Measurements from ENCODE around the gene STARD5. TPM values are rescaled to one million over a fixed set of nuclear protein-coding genes. Genes with fewer than 3 reads are reported as not detected.

The STARD5 gene
- total RNA-seq, 4 donors from 2014 or later, result 1.3 to 5.8 (median 3.1) TPM

DNA sequence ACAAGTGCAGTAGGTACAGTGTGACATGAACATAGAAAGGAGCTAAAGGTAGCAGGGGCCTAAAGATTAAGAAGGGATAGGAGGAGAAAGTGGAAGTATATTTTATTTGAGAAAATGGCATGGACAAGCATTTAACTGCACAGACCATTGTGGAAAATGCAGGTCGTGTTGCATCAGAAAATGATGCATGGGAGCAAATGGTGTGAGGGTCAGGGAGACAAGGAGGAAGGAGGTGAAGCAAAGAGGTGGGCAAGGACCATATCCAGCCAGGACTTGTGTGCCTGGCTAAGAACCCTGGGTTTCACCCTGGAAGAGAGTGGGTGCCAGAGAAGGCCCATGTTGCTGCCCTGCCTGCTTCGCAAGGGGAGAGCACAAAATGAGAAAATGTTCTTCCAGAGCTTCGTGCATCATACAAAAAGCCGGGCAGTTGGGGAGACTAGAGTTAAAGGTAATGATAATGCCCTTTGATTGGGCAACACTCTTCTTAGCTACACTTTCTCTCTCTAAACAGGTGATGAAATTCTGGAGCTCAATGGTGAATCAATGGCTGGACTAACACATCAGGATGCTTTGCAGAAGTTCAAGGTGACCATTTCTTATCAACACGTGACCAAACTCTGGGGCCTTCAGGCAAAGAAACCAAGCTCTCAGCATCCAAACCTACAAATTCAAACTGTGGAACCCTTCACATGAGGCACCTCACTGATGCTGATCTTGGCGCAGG, 45.5 kb downstream of the STARD5 start:
- TF ChIP-seq, protein P1, sequence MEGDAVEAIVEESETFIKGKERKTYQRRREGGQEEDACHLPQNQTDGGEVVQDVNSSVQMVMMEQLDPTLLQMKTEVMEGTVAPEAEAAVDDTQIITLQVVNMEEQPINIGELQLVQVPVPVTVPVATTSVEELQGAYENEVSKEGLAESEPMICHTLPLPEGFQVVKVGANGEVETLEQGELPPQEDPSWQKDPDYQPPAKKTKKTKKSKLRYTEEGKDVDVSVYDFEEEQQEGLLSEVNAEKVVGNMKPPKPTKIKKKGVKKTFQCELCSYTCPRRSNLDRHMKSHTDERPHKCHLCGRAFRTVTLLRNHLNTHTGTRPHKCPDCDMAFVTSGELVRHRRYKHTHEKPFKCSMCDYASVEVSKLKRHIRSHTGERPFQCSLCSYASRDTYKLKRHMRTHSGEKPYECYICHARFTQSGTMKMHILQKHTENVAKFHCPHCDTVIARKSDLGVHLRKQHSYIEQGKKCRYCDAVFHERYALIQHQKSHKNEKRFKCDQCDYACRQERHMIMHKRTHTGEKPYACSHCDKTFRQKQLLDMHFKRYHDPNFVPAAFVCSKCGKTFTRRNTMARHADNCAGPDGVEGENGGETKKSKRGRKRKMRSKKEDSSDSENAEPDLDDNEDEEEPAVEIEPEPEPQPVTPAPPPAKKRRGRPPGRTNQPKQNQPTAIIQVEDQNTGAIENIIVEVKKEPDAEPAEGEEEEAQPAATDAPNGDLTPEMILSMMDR (IDR thresholded peaks at IDR 0.05; ENCODE audit: low read depth), result no peak

DNA sequence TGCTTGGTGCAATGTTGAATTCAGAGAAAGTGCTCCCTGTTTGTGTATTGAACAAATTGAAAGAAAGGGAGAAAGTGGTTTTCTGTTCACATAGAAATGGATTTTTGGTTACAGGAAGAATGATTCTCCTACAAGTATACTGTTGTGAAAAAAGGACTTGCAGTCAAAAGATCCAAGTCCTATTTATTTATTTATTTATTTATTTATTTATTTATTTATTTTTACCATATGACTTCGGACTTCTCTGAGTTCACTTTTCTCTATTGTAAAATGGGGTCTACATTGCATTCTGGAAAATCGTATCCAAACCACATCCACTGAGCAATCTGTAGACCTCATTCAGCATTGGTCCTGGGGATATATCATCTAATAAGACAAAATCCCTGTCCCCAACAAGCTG, 46.1 kb downstream of the STARD5 start:
- TF ChIP-seq, protein P1 (IDR thresholded peaks at IDR 0.05; ENCODE audit: low read depth), result no peak

DNA sequence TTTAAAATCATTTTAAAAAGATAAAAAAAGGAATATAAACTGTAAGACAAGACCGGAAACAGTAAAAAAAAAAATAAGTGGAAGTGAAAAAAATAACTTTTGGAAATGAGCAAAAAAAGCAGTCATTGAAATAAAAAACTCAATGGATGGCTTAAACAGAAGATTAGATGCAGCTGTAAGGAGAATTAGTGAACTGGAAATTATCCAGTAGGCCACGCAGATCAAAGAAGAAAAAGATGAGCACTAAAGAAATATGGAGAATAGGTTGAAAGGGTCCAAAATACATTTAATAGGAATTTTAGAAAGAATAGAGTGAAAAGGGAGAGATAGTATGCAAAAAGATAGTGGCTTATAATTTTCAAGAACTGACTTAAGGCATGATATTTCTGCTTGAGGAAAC, 47.0 kb downstream of the STARD5 start:
- TF ChIP-seq, protein P1 (IDR thresholded peaks at IDR 0.05; ENCODE audit: low read depth), result no peak

DNA sequence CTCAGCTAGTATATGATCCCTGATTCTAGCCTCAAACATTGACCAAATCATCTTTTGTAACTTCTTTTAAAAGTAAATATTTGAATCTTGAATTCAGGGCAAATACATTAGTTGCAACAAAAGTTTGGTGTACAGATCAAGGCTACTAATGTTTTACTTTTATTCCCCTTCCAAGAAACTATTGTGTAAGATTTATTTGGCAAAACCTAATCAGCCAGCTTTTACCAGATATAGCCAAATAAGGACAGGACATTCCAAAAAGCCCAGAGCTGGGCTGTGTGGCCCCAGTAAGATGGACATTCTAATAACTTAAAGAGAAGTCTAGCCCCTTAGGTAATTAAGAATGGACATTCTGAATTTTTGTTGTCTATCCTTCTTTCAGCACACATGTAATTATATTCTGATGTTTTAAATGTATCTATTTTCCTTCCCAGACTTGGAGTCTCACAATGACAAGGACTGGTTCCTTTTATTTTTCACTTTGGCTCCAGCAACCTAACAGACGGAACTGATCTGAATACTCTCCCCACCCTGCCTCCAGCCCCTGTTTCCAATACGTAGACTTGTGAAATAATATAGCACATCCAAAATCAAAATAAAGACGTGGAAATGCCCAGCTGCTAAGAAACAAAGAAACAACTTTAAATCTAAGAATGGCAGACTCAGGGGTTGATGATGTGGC, 48.1 kb downstream of the STARD5 start:
- TF ChIP-seq, protein P1 (IDR thresholded peaks at IDR 0.05; ENCODE audit: low read depth), result no peak

DNA sequence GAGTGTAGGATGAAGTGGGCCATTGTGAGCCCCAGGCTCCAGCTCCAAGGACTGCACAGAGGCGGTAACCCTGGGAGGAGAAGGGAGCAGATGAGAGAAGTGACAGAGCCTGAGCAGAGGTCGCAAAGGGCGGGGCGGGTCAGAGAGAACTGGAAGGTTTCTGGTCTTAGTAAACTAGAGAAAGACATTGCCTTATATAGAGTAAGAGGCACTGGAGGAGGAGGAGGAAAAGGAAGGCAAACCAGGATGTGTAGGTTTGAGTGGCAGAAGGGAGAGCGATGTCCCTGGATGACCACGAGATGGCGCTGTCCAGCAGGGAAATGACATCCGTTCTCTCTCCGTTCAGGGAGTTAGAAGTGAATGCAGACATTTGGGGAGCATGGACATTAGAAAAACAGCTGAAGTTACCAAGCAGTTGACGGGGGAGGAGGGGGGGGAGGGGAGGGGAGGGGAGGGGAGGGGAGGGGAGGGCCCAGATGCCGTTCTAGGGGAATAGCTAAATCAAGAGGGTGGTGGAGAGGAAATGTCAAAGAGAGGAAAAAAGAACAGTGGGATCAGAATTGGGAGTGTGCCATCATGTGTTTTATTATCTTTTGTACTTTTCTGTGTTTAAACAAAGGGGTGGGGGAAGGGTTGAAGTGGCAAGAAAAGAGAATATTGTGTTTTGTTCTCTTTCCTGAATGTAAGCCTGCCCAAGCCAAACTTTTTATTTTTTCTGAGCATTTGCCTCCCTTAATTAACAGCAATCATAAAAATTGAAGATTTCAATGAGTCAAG, 48.8 kb downstream of the STARD5 start:
- TF ChIP-seq, protein P1 (IDR thresholded peaks at IDR 0.05; ENCODE audit: low read depth), result no peak

DNA sequence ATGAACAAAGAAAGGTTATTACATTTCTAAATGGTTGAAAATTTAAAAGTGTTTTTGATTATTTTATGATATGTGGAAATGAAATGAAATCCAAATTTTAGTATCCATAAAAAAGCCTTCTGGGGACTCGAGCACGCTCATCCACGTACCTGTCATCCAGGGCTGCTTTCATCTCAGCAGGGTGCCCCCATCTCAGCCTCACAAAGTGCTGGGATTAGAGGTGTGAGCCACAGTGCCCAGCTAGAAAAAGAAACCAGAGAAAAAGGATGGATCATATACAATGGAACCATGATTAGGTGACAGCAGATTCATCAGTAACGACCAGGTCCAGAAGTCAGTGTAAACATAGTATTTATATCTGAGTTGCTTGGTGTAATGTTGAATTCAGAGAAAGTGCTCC, 49.7 kb downstream of the STARD5 start:
- TF ChIP-seq, protein P1 (IDR thresholded peaks at IDR 0.05; ENCODE audit: low read depth), result no peak

DNA sequence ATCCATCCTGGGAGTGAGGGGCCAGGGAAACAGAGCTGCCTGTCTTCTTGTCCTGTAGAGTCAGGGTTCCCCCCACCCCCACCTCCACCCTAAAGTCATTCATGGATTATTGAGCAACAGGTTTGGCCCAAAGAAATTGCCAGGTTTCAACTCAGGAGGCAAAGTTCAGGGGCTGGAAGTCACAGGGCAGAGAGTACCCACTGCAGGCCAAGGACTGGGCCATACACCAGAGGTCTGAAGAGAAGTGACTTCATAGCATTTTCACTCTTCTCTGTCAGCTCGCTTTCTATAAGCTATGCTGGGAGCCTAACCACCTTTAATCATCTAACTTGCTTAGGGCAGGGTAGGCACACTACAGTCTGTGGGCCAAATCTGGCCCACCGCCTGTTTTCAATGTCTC, 50.1 kb downstream of the STARD5 start:
- TF ChIP-seq, protein P1 (IDR thresholded peaks at IDR 0.05; ENCODE audit: low read depth), result no peak
